ENCODE data around the gene LRFN2.

GRCh38 chr6:40477246-40478126 is 109.7 kb downstream of the LRFN2 start:
- TF ChIP-seq POLR2A (IDR thresholded peaks at IDR 0.05) (no peak), CTCF (IDR thresholded peaks at IDR 0.05) (no peak)
